Measurements from ENCODE around the gene CAPN6. TPM values are rescaled to one million over a fixed set of nuclear protein-coding genes. Genes with fewer than 3 reads are reported as not detected.

Gene CAPN6
- total RNA-seq, 1 experiment from 2014 or later: 0.09 TPM

GRCh38 chrX:111308039-111308438, 37.8 kb upstream of the CAPN6 start:
- Mint-ChIP-seq H3K4me1 (ENCODE audit: low read depth, unreplicated experiment) (no peaks in the 10 kb centered on the region), H3K4me3 (ENCODE audit: low read depth, unreplicated experiment) (no peak overlapping the region), H3K27me3 (ENCODE audit: unreplicated experiment) (no peaks in the 10 kb centered on the region), H3K27ac (ENCODE audit: unreplicated experiment) (no peak overlapping the region), H3K9me3 (ENCODE audit: low read depth, unreplicated experiment) (peaks cover under 1% of the 10 kb centered on the region), H3K36me3 (ENCODE audit: insufficient read depth, unreplicated experiment) (no peaks in the 10 kb centered on the region)
- no TSS peak for BruUV-seq (replicated peaks)
- no peak for TF ChIP-seq CTCF (IDR thresholded peaks at IDR 0.05; ENCODE audit: unreplicated experiment)
- DNase-seq: no peak
- CTCF ChIA-PET: no interaction called here
- intact Hi-C loops (cut with micrococcal nuclease; ENCODE audit: unreplicated experiment): no loop called here

- no peak for TF ChIP-seq CTCF (IDR thresholded peaks at IDR 0.05; ENCODE audit: unreplicated experiment)
- Mint-ChIP-seq H3K4me3 (ENCODE audit: low read depth, unreplicated experiment) (no peak overlapping the region), H3K27ac (ENCODE audit: unreplicated experiment) (no peak overlapping the region), H3K27me3 (ENCODE audit: unreplicated experiment) (no peaks in the 10 kb centered on the region), H3K9me3 (ENCODE audit: low read depth, unreplicated experiment) (no peaks in the 10 kb centered on the region), H3K36me3 (ENCODE audit: insufficient read depth, unreplicated experiment) (no peaks in the 10 kb centered on the region), H3K4me1 (ENCODE audit: low read depth, unreplicated experiment) (no peaks in the 10 kb centered on the region)
- DNase-seq: no peak
- BruUV-seq (replicated peaks): no TSS peak
- CTCF ChIA-PET: no interaction called here
- intact Hi-C loops (cut with micrococcal nuclease; ENCODE audit: unreplicated experiment): no loop called here
Measured at GRCh38 chrX:111302284-111302683, 32.0 kb upstream of the CAPN6 start.

- Mint-ChIP-seq H3K4me3 (ENCODE audit: low read depth, unreplicated experiment) (no peak overlapping the region), H3K27ac (ENCODE audit: unreplicated experiment) (no peak overlapping the region), H3K36me3 (ENCODE audit: insufficient read depth, unreplicated experiment) (no peaks in the 10 kb centered on the region), H3K9me3 (ENCODE audit: low read depth, unreplicated experiment) (peaks cover 2% of the 10 kb centered on the region), H3K4me1 (ENCODE audit: low read depth, unreplicated experiment) (no peaks in the 10 kb centered on the region), H3K27me3 (ENCODE audit: unreplicated experiment) (no peaks in the 10 kb centered on the region)
- TF ChIP-seq CTCF (IDR thresholded peaks at IDR 0.05; ENCODE audit: unreplicated experiment): no peak
- intact Hi-C loops (cut with micrococcal nuclease; ENCODE audit: unreplicated experiment): no loop called here
- CTCF ChIA-PET: no interaction called here
- BruUV-seq (replicated peaks): no TSS peak
- no peak for DNase-seq
Measured at GRCh38 chrX:111288841-111289240, 18.6 kb upstream of the CAPN6 start.

- CTCF ChIA-PET: no interaction called here
- no peak for TF ChIP-seq CTCF (IDR thresholded peaks at IDR 0.05; ENCODE audit: unreplicated experiment)
- Mint-ChIP-seq H3K4me3 (ENCODE audit: low read depth, unreplicated experiment) (no peak overlapping the region), H3K27ac (ENCODE audit: unreplicated experiment) (no peak overlapping the region), H3K36me3 (ENCODE audit: insufficient read depth, unreplicated experiment) (no peaks in the 10 kb centered on the region), H3K9me3 (ENCODE audit: low read depth, unreplicated experiment) (peaks cover 2% of the 10 kb centered on the region), H3K27me3 (ENCODE audit: unreplicated experiment) (no peaks in the 10 kb centered on the region), H3K4me1 (ENCODE audit: low read depth, unreplicated experiment) (no peaks in the 10 kb centered on the region)
- intact Hi-C loops (cut with micrococcal nuclease; ENCODE audit: unreplicated experiment): no loop called here
- BruUV-seq (replicated peaks): no TSS peak
- DNase-seq: no peak
Measured at GRCh38 chrX:111284631-111285293, 14.5 kb upstream of the CAPN6 start.
